HCT116 (cell line): Measurements from ENCODE around the gene PLCXD1. TPM values are rescaled to one million over a fixed set of nuclear protein-coding genes. Genes with fewer than 3 reads are reported as not detected.

Experiments
- ATAC-seq: fragments of 200-7000 bp; cut with Tn5 transposase; 2 replicates; pipeline ENCODE4 v1.9.1; 2020; ENCODE audit warnings: mild to moderate bottlenecking, moderate library complexity
- BruUV-seq: library from RNA; stranded (reverse); fragments of 400-500 nt; replicated peaks from 2 replicates; lab custom pipeline; 2021; lab: Mats Ljungman, UMichigan
- CTCF ChIA-PET: fragments of 300-600 bp; sonication (Branson Sonifier 250); formaldehyde crosslinking; loops from one replicate; lab custom pipeline; 2021; ENCODE audit warnings: antibody characterized with exemption; lab: Charles Lee
- POLR2A ChIA-PET: fragments of 300-600, 350-600 bp; sonication (Branson Sonifier 250); formaldehyde crosslinking; loops from one replicate; lab custom pipeline; 2021; ENCODE audit warnings: antibody characterized with exemption; lab: Charles Lee
- RAD21 ChIA-PET, 2 experiments: fragments of 300-600 bp; sonication (Branson Sonifier 250); formaldehyde crosslinking; loops; one replicate each; lab custom pipeline; 2023; ENCODE audit warnings: low total read pairs in 2 of 2; ENCODE audit not compliant: uncharacterized antibody in 2 of 2, unreplicated experiment in 2 of 2, low non-redundant PET in 1 of 2; lab: Charles Lee
- DNase-seq: peaks from one replicate; pipeline ENCODE4 v3.0.0-alpha.2; 2010; ENCODE audit warnings: low read depth, low spot score
- H2AFZ ChIP-seq: fragments of 200-600 bp; shearing (Covaris generic), sonication (generic); 2 replicates; pipeline ENCODE4 v1.6.1; 2017; ENCODE audit warnings: low read depth, mixed run types, mixed read lengths, antibody characterized with exemption, low read length; ENCODE audit not compliant: poor library complexity, severe bottlenecking
- H3K27ac ChIP-seq: 2 replicates; pipeline ENCODE4 v1.5.1; 2012; ENCODE audit warnings: low read depth, low read length
- H3K27me3 ChIP-seq: fragments of 200-600 bp; sonication (generic); 2 replicates; pipeline ENCODE4 v1.6.1; 2016; ENCODE audit warnings: mixed run types, low read length, mixed read lengths; ENCODE audit not compliant: insufficient read depth
- H3K36me3 ChIP-seq, 2 experiments: fragments of 200-500 bp in 1 of 2; fragments of 200-600 bp in 1 of 2; sonication (Bioruptor generic) in 1 of 2; sonication (generic) in 1 of 2; 2 replicates each; pipeline versions ENCODE4 v1.5.1 to v1.6.1; 2014 to 2016; ENCODE audit warnings: low read length in 2 of 2, inconsistent platforms in 1 of 2, mixed read lengths in 1 of 2, mixed run types in 1 of 2; ENCODE audit not compliant: insufficient read depth in 2 of 2, control insufficient read depth in 1 of 2
- H3K4me1 ChIP-seq, 2 experiments: fragments of 200-600 bp in 1 of 2; sonication (generic) in 1 of 2; 2 replicates each; pipeline versions ENCODE4 v1.5.1 to v1.6.1; 2012 to 2017; ENCODE audit warnings: low read length in 2 of 2, inconsistent platforms in 1 of 2, mild to moderate bottlenecking in 1 of 2, mixed read lengths in 1 of 2, mixed run types in 1 of 2, moderate library complexity in 1 of 2; ENCODE audit not compliant: insufficient read depth in 2 of 2, control insufficient read depth in 1 of 2
- H3K4me2 ChIP-seq: fragments of 200-600 bp; sonication (generic); 2 replicates; pipeline ENCODE4 v1.6.1; 2017; ENCODE audit warnings: mixed run types, low read length, mixed read lengths
- H3K4me3 ChIP-seq, 2 experiments: fragments of 200-600 bp in 1 of 2; sonication (generic) in 1 of 2; replicated peaks in 1 of 2; 2 replicates each; pipeline ENCODE4 v1.5.1; 2011 to 2016; ENCODE audit warnings: low read length in 2 of 2, control low read depth in 1 of 2, low read depth in 1 of 2, mild to moderate bottlenecking in 1 of 2, mixed read lengths in 1 of 2, mixed run types in 1 of 2
- H3K79me2 ChIP-seq: fragments of 200-600 bp; sonication (generic); 2 replicates; pipeline ENCODE4 v1.6.1; 2017; ENCODE audit warnings: mild to moderate bottlenecking, mixed run types, low read length, moderate library complexity, mixed read lengths; ENCODE audit not compliant: insufficient read depth
- H3K9ac ChIP-seq: fragments of 200-600 bp; sonication (generic); 2 replicates; pipeline ENCODE4 v1.6.1; 2016; ENCODE audit warnings: low read length, mixed read lengths
- H3K9me2 ChIP-seq: fragments of 200-600 bp; sonication (generic), shearing (Covaris generic); 2 replicates; pipeline ENCODE4 v1.6.1; 2017; ENCODE audit warnings: mixed run types, mild to moderate bottlenecking, moderate library complexity; ENCODE audit not compliant: insufficient read depth
- H3K9me3 ChIP-seq, 2 experiments: fragments of 200-500 bp in 1 of 2; fragments of 200-600 bp in 1 of 2; sonication (Bioruptor generic) in 1 of 2; sonication (generic) in 1 of 2; 2 replicates each; pipeline ENCODE4 v1.6.1; 2014 to 2017; ENCODE audit warnings: low read length in 2 of 2, mixed read lengths in 2 of 2, inconsistent platforms in 1 of 2, low read depth in 1 of 2, mild to moderate bottlenecking in 1 of 2, mixed run types in 1 of 2, moderate library complexity in 1 of 2; ENCODE audit not compliant: control insufficient read depth in 1 of 2, insufficient read depth in 1 of 2
- H4K20me1 ChIP-seq: fragments of 200-600 bp; sonication (generic), shearing (Covaris generic); 2 replicates; pipeline ENCODE4 v1.6.1; 2017; ENCODE audit warnings: mixed run types, mild to moderate bottlenecking, moderate library complexity; ENCODE audit not compliant: insufficient read depth
- CBX3 ChIP-seq: IDR thresholded peaks from 2 replicates; pipeline ENCODE4 v1.6.1; 2012; ENCODE audit warnings: low read depth
- CEBPB ChIP-seq: IDR thresholded peaks from 2 replicates; pipeline ENCODE4 v1.6.1; 2012; ENCODE audit warnings: low read depth
- ELF1 ChIP-seq: IDR thresholded peaks from 2 replicates; pipeline ENCODE4 v1.6.1; 2012; ENCODE audit warnings: low read depth, borderline replicate concordance
- EZH2 ChIP-seq: fragments of 200-600 bp; sonication (generic); IDR thresholded peaks from 2 replicates; pipeline ENCODE4 v1.6.1; 2017; ENCODE audit warnings: antibody characterized with exemption, mixed run types
- EZH2phosphoT487 ChIP-seq: fragments of 200-600 bp; IDR thresholded peaks from 2 replicates; pipeline ENCODE4 v1.6.1; 2018; ENCODE audit warnings: antibody characterized with exemption, borderline replicate concordance
- FOSL1 ChIP-seq: IDR thresholded peaks from 2 replicates; pipeline ENCODE4 v1.6.1; 2012; ENCODE audit warnings: low read depth
- JUND ChIP-seq: IDR thresholded peaks from 2 replicates; pipeline ENCODE4 v1.6.1; 2012
- POLR2AphosphoS5 ChIP-seq: IDR thresholded peaks from 2 replicates; pipeline ENCODE4 v1.6.1; 2011; ENCODE audit warnings: mild to moderate bottlenecking, low read depth, low read length, moderate library complexity
- SIN3A ChIP-seq: IDR thresholded peaks from 2 replicates; pipeline ENCODE4 v1.6.1; 2012; ENCODE audit warnings: low read depth
- SRF ChIP-seq: IDR thresholded peaks from 2 replicates; pipeline ENCODE4 v1.6.1; 2012; ENCODE audit warnings: low read depth
- TCF7L2 ChIP-seq: IDR thresholded peaks from 2 replicates; pipeline ENCODE4 v1.7.0; 2011; ENCODE audit warnings: borderline replicate concordance, inconsistent platforms; ENCODE audit not compliant: insufficient read depth, insufficient read length; ENCODE audit errors: extremely low read depth
- intact Hi-C: fragments of 100-400 bp; cut with micrococcal nuclease; formaldehyde crosslinking; loops from 2 replicates; pipeline ENCODE4 v1.10.0; 2022
- total RNA-seq: library from RNA; stranded (reverse); gene quantifications from one replicate; pipeline ENCODE4 v1.2.1, GENCODE V29; 2021; ENCODE audit not compliant: unreplicated experiment
- TF ChIP-seq, protein P1 (sequence below): IDR thresholded peaks from 2 replicates; pipeline ENCODE4 v1.6.1; 2012

The PLCXD1 gene
- total RNA-seq, 1 experiment from 2014 or later, result 26.3 TPM

DNA sequence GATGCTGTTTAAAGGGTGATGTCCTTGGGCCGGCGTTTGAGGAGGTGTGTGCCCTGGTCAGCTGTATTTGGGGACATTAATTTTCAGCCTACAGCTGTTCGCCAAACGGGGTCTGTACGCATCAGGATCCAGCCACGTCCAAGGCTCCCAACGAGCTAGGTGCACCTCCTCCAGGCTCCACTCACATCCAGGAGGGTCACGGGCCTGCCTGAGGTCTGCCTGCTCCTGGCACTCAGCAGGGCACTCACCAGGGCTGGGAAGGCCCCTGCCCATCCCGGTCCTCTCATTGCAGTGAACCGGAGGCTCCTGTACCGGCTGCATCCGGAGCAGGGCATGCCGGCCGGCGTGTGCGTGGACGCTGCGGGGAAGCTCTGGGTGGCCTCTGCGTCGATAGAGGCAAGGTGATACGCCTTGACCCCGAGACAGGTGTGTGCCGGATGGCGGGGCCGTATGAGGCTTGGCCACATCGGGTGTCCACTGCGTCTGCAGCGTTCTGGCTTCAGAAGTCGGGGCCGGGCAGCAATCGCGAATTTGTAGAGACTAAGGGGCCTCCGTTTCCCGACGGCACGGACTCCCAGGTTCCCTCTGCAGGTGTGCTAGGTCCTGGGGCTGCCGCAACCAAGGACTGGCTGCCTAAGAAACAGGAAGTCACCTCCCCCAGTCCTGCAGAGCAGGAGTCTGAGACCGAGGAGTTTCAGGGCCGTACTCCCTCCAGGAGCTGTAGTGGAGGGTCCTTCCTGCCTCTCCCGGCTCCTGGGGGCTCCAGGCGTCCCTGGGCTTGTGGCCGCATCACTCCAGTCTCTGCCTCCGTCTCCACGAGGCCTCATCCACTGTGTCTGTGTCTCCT, 27.5 kb upstream of the PLCXD1 start:
- no TSS peak for BruUV-seq
- POLR2A ChIA-PET, result no interaction called here
- no peak overlapping the region for H3K9ac ChIP-seq
- no peaks in the 10 kb centered on the region for H3K79me2 ChIP-seq
- no peaks in the 10 kb centered on the region for H3K9me3 ChIP-seq
- intact Hi-C loops, result no loop called here
- TF ChIP-seq SIN3A, result no peak
- no peak for TF ChIP-seq EZH2
- no peak for TF ChIP-seq JUND
- no peak for TF ChIP-seq ELF1
- TF ChIP-seq SRF, result no peak
- TF ChIP-seq CEBPB, result no peak
- H3K9me2 ChIP-seq, result no peaks in the 10 kb centered on the region
- no peaks in the 10 kb centered on the region for H3K36me3 ChIP-seq
- no peaks in the 10 kb centered on the region for H4K20me1 ChIP-seq
- no peak overlapping the region for H3K27ac ChIP-seq
- RAD21 ChIA-PET, result no interaction called here
- H3K27me3 ChIP-seq, result no peaks in the 10 kb centered on the region
- no peaks in the 10 kb centered on the region for H3K4me1 ChIP-seq
- CTCF ChIA-PET, result no interaction called here
- no peak for DNase-seq
- no peak overlapping the region for H3K4me2 ChIP-seq
- no peak for ATAC-seq
- H3K4me3 ChIP-seq, result no peak overlapping the region
- no peak overlapping the region for H2AFZ ChIP-seq

- ATAC-seq, result no peak
- Histone ChIP-seq H3K27ac (no peak overlapping the region), H2AFZ (no peak overlapping the region), H3K79me2 (no peaks in the 10 kb centered on the region), H3K36me3 (no peaks in the 10 kb centered on the region), H3K27me3 (no peaks in the 10 kb centered on the region), H3K4me2 (no peak overlapping the region)
- intact Hi-C loops, result no loop called here
- CTCF ChIA-PET, result no interaction called here
- RAD21 ChIA-PET, result no interaction called here
- TF ChIP-seq, protein P1, sequence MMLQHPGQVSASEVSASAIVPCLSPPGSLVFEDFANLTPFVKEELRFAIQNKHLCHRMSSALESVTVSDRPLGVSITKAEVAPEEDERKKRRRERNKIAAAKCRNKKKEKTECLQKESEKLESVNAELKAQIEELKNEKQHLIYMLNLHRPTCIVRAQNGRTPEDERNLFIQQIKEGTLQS, result no peak
- TF ChIP-seq EZH2phosphoT487, result no peak
- TF ChIP-seq POLR2AphosphoS5, result no peak
- no peak for TF ChIP-seq FOSL1
- TF ChIP-seq TCF7L2, result no peak
- TF ChIP-seq CBX3, result no peak
- no peak for TF ChIP-seq EZH2
- no peak for TF ChIP-seq SIN3A
- TF ChIP-seq SRF, result no peak
- TF ChIP-seq, all 23 proteins: peak for 0
- BruUV-seq, result no TSS peak
- Histone ChIP-seq H4K20me1 (no peaks in the 10 kb centered on the region), H3K4me3 (no peak overlapping the region), H3K9me2 (no peaks in the 10 kb centered on the region), H3K9ac (no peak overlapping the region), H3K9me3 (no peaks in the 10 kb centered on the region), H3K4me1 (peaks cover 0 to under 1% of the 10 kb centered on the region in 2 experiments; a peak in 1 of 4 replicates)
- no peak for DNase-seq
- POLR2A ChIA-PET, result no interaction called here
These were observed 26.5 kb upstream of the PLCXD1 start for GRCh38 chrX:254630-255215.
